Loucy (cell line): ENCODE measurements around the gene ZNF830.

Source experiments
- H2AFZ ChIP-seq: fragments of 200-600 bp; sonication (generic); 2 replicates; pipeline ENCODE4 v1.6.0; 2016; ENCODE audit warnings: antibody characterized with exemption, mild to moderate bottlenecking, low read length, moderate library complexity
- H3F3A ChIP-seq: fragments of 200-600 bp; 2 replicates; pipeline ENCODE4 v1.6.0; 2016; ENCODE audit warnings: antibody characterized with exemption, low read depth, mild to moderate bottlenecking
- H3K27me3 ChIP-seq: fragments of 200-600 bp; sonication (generic); 2 replicates; pipeline ENCODE4 v1.6.1; 2014; ENCODE audit warnings: low read length, mild to moderate bottlenecking; ENCODE audit not compliant: insufficient read depth, poor library complexity, severe bottlenecking
- H3K36me3 ChIP-seq: fragments of 200-600 bp; sonication (generic); 2 replicates; pipeline ENCODE4 v1.6.1; 2016; ENCODE audit warnings: low read length; ENCODE audit not compliant: insufficient read depth
- H3K4me1 ChIP-seq: fragments of 200-600 bp; sonication (generic); 2 replicates; pipeline ENCODE4 v1.5.1; 2014; ENCODE audit warnings: low read length, mild to moderate bottlenecking; ENCODE audit not compliant: insufficient read depth, poor library complexity, severe bottlenecking
- H3K4me2 ChIP-seq: fragments of 200-600 bp; sonication (generic); 2 replicates; pipeline ENCODE4 v1.6.0; 2014; ENCODE audit warnings: antibody characterized with exemption, low read length, low read depth, mild to moderate bottlenecking; ENCODE audit not compliant: poor library complexity, severe bottlenecking
- H3K4me3 ChIP-seq: fragments of 200-600 bp; sonication (generic); 2 replicates; pipeline ENCODE4 v1.5.1; 2014; ENCODE audit warnings: low read length, mild to moderate bottlenecking, mixed read lengths; ENCODE audit not compliant: poor library complexity, severe bottlenecking
- H3K79me2 ChIP-seq: fragments of 200-600 bp; sonication (generic); 2 replicates; pipeline ENCODE4 v1.6.1; 2014; ENCODE audit warnings: low read length; ENCODE audit not compliant: insufficient read depth
- H3K9ac ChIP-seq: fragments of 200-600 bp; sonication (generic); 2 replicates; pipeline ENCODE4 v1.6.0; 2014; ENCODE audit warnings: mild to moderate bottlenecking, low read depth, low read length, moderate library complexity; ENCODE audit not compliant: poor library complexity, severe bottlenecking
- H3K9me2 ChIP-seq: fragments of 200-600 bp; sonication (generic); replicated peaks from 2 replicates; pipeline ENCODE4 v1.6.1; 2016; ENCODE audit warnings: low read depth, low read length, mixed read lengths
- H3K9me3 ChIP-seq: fragments of 200-600 bp; sonication (generic); 2 replicates; pipeline ENCODE4 v1.6.1; 2014; ENCODE audit warnings: mild to moderate bottlenecking, antibody characterized with exemption, low read length, low read depth; ENCODE audit not compliant: insufficient read depth
- H4K20me1 ChIP-seq: fragments of 200-600 bp; sonication (generic); 2 replicates; pipeline ENCODE4 v1.6.0; 2014; ENCODE audit warnings: antibody characterized with exemption, low read length, mild to moderate bottlenecking; ENCODE audit not compliant: insufficient read depth, poor library complexity, severe bottlenecking
- CTCF ChIP-seq: fragments of 200-600 bp; sonication (generic); conservative IDR thresholded peaks from 2 replicates; pipeline ENCODE4 v1.5.1; 2014; ENCODE audit warnings: mild to moderate bottlenecking, antibody characterized with exemption, low read length
- EZH2phosphoT487 ChIP-seq: fragments of 200-600 bp; IDR thresholded peaks from 2 replicates; pipeline ENCODE4 v1.6.1; 2018; ENCODE audit warnings: antibody characterized with exemption, mild to moderate bottlenecking, moderate library complexity, borderline replicate concordance

ZNF830 gene

GRCh38 chr17:34987232-34987631 lies 25.9 kb downstream of the ZNF830 start:
- Histone ChIP-seq H2AFZ (no peak overlapping the region), H3K4me1 (peaks cover 53% of the 10 kb centered on the region), H3K9me3 (no peaks in the 10 kb centered on the region), H3K36me3 (peaks cover 41% of the 10 kb centered on the region), H3K9me2 (no peaks in the 10 kb centered on the region), H3K4me2 (peak overlapping the region; percentile 46), H3K27me3 (no peaks in the 10 kb centered on the region), H3K79me2 (peaks cover 32% of the 10 kb centered on the region), H3K9ac (no peak overlapping the region), H4K20me1 (no peaks in the 10 kb centered on the region), H3F3A (no peaks in the 10 kb centered on the region; the same call in 1 of the 2 replicates), H3K4me3 (peak overlapping the region; percentile 24)
- TF ChIP-seq EZH2phosphoT487 (no peak), CTCF (no peak)

- H3K4me2 ChIP-seq, result peak overlapping the region; percentile 32
- peaks cover 55% of the 10 kb centered on the region for H3K36me3 ChIP-seq
- no peak for TF ChIP-seq EZH2phosphoT487
- no peak for TF ChIP-seq CTCF
- peaks cover 18% of the 10 kb centered on the region; the same call in 1 of the 2 replicates for H3K79me2 ChIP-seq
- no peak overlapping the region for H3K9ac ChIP-seq
- no peaks in the 10 kb centered on the region for H3K9me3 ChIP-seq
- H3K4me3 ChIP-seq, result no peak overlapping the region
- H3F3A ChIP-seq, result no peaks in the 10 kb centered on the region; the same call in 1 of the 2 replicates
- no peaks in the 10 kb centered on the region for H4K20me1 ChIP-seq
- no peak overlapping the region for H2AFZ ChIP-seq
- H3K27me3 ChIP-seq, result no peaks in the 10 kb centered on the region
- no peaks in the 10 kb centered on the region for H3K9me2 ChIP-seq
- peaks cover 46% of the 10 kb centered on the region for H3K4me1 ChIP-seq
Observed at GRCh38 chr17:34988644-34989043, 27.3 kb downstream of the ZNF830 start.

DNA sequence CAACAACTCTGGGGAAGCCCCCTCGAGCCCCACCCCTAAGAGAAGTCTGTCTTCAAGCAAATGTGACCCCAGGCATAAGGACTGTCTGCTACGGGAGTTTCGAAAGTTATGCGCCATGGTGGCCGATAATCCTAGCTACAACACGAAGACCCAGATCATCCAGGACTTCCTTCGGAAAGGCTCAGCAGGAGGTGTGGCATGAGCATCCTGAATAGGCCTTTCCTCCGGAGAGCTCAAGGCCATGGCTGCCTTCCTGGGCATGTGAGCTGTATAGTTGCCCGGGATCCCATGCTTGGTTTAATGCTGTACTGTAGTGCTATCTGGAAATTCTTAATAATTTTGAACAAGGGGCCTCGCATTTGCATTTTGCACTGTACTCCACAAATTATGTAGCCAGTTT lies 28.1 kb downstream of the ZNF830 start:
- Histone ChIP-seq H2AFZ (no peak overlapping the region), H3K9me3 (no peaks in the 10 kb centered on the region), H3K36me3 (peaks cover 64% of the 10 kb centered on the region), H3K27me3 (no peaks in the 10 kb centered on the region), H3K4me1 (peaks cover 38% of the 10 kb centered on the region), H3K79me2 (peaks cover 10% of the 10 kb centered on the region; the same call in 1 of the 2 replicates), H3K9me2 (no peaks in the 10 kb centered on the region), H3K4me3 (no peak overlapping the region), H4K20me1 (no peaks in the 10 kb centered on the region), H3K9ac (no peak overlapping the region), H3F3A (no peaks in the 10 kb centered on the region; the same call in 1 of the 2 replicates), H3K4me2 (no peak overlapping the region)
- TF ChIP-seq EZH2phosphoT487 (no peak), CTCF (no peak)
